Activated T-helper 2 cell treated with anti-CD3 and anti-CD28 coated beads, Interferon-gamma antibody, Interleukin-2, Interleukin-4, amounts not matched to agents 10 μg/mL and 5 μg/mL and 100 μg/mL, durations not matched to agents 14 hours and 24 hours and 36 hours (primary cell): ENCODE results near the gene ARHGEF7. TPM values are rescaled to one million over a fixed set of nuclear protein-coding genes. Genes with fewer than 3 reads are reported as not detected.

Experiments used
- DNase-seq: peaks from one replicate; pipeline ENCODE4 v3.0.0; 2021; ENCODE audit warnings: low spot score
- H3K27ac Mint-ChIP-seq: one replicate; pipeline ENCODE4 v1.8.0; 2021; ENCODE audit warnings: mixed read lengths
- H3K27me3 Mint-ChIP-seq: one replicate; pipeline ENCODE4 v1.8.0; 2021; ENCODE audit warnings: low read depth, mixed read lengths
- H3K36me3 Mint-ChIP-seq: one replicate; pipeline ENCODE4 v1.8.0; 2021; ENCODE audit warnings: low read depth, mixed read lengths
- H3K4me1 Mint-ChIP-seq: one replicate; pipeline ENCODE4 v1.8.0; 2021; ENCODE audit warnings: low read depth, mixed read lengths
- H3K4me3 Mint-ChIP-seq: one replicate; pipeline ENCODE4 v1.8.0; 2021; ENCODE audit warnings: low read depth, mild to moderate bottlenecking, moderate library complexity, mixed read lengths
- H3K9me3 Mint-ChIP-seq: one replicate; pipeline ENCODE4 v1.8.0; 2021; ENCODE audit warnings: mixed read lengths
- intact Hi-C: fragments of 100-400 bp; cut with micrococcal nuclease; formaldehyde crosslinking; loops from one replicate; pipeline ENCODE4 v1.15.1; 2023
- total RNA-seq: library from RNA; stranded (reverse); gene quantifications from 2 replicates; pipeline ENCODE4 v1.2.3, GENCODE V29; 2022

ARHGEF7 gene
- total RNA-seq, 1 donor from 2014 or later = 76.0 TPM

GRCh38 chr13:111326621-111326965 lies 211.5 kb downstream of the ARHGEF7 start:
- H3K27ac Mint-ChIP-seq = no peak overlapping the region
- H3K4me3 Mint-ChIP-seq = no peak overlapping the region
- DNase-seq = no peak
- peaks cover 2% of the 10 kb centered on the region for H3K4me1 Mint-ChIP-seq
- H3K9me3 Mint-ChIP-seq = no peaks in the 10 kb centered on the region
- intact Hi-C loops = no loop called here
- H3K27me3 Mint-ChIP-seq = no peaks in the 10 kb centered on the region
- H3K36me3 Mint-ChIP-seq = no peaks in the 10 kb centered on the region

GRCh38 chr13:111326981-111327642 lies 212.0 kb downstream of the ARHGEF7 start:
- Mint-ChIP-seq H3K27ac (no peak overlapping the region), H3K36me3 (no peaks in the 10 kb centered on the region), H3K9me3 (no peaks in the 10 kb centered on the region), H3K4me1 (peaks cover 2% of the 10 kb centered on the region), H3K4me3 (no peak overlapping the region), H3K27me3 (no peaks in the 10 kb centered on the region)
- intact Hi-C loops = no loop called here
- no peak for DNase-seq

DNA sequence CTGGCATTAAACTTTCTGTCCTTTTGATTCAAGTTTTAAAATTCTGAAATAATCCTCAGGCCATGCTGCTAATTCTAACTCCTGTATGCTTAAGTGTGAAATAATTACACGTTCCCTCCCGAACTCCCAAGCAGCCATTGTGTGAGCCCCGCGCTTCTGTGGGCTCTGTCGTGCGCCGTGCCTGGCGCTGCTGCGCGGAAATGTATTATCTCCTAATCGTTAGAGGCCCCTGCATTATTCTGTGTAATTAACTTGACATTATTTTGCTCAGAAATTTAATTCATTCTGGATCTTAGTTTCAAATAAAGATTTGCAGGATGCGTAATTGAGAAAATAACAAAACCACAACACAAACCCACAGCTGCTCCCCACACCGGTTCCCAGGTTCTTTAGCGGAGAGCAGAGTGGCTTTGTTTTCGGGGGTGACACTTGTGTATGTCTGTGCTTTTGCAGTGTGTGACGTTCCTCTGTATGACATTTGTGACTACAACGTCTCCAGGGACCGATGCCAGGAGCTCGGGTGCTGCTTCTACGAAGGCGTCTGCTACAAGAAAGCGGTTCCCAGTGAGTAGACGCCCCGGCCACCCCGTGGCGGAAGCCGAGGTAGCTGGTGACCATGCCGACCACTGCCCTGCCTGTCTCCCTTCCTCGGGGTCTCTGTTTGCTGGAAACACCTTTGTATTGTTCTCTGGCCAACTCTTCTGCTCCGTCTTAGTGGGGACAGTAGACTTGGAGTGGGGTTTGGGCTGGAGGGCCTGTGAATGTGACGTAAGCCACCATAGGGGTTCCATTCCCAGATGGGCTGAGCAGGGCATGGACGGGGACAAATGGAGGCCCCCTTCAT lies 212.8 kb downstream of the ARHGEF7 start:
- no peaks in the 10 kb centered on the region for H3K36me3 Mint-ChIP-seq
- H3K9me3 Mint-ChIP-seq = no peaks in the 10 kb centered on the region
- DNase-seq = no peak
- intact Hi-C loops = no loop called here
- H3K4me1 Mint-ChIP-seq = peaks cover 2% of the 10 kb centered on the region
- H3K27me3 Mint-ChIP-seq = peaks cover 2% of the 10 kb centered on the region
- no peak overlapping the region for H3K27ac Mint-ChIP-seq
- H3K4me3 Mint-ChIP-seq = no peak overlapping the region

DNA sequence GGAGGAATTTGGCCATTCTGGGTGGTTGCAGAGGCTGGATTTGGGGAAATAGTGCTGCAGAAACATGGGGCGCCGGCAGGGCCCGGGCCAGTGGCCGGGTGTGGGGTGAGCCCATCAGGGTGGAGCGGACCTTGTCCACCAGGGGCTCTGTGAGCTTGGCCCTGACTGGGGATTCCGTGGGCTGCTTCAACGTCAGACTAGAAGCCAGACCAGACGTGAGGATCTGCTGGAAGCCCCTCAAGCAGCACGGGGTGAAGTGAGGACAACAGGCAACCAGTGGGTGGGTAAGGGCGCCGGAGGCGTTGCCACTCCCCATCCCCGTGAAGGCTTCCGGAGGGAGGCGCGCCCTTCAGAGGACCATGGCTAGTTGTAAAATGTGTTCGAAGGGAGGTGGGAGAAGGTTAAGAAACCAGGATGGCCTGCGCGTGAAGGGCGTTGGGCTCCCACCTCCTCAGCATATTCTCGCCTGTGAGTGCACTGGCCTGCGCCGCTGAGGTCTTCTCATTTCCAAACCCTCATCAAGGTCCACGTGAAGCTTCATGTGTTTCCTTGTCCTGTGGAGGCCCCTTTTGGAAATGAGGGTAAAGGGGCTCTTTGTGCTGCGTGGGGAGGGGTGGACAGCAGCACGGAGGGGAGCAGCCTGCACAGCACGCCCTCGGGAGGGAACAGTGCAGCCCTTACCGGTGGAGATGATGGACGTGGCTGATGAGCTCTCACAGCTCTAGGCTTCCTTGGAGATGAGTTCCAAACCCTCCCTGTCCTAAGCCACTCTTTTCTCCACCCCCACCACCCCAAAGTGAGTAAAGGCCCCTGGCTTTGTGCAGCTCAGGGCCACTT lies 213.7 kb downstream of the ARHGEF7 start:
- Mint-ChIP-seq H3K4me1 (peaks cover 2% of the 10 kb centered on the region), H3K36me3 (no peaks in the 10 kb centered on the region), H3K4me3 (no peak overlapping the region), H3K9me3 (no peaks in the 10 kb centered on the region), H3K27ac (no peak overlapping the region), H3K27me3 (peaks cover 5% of the 10 kb centered on the region)
- DNase-seq = no peak
- intact Hi-C loops = no loop called here

DNA sequence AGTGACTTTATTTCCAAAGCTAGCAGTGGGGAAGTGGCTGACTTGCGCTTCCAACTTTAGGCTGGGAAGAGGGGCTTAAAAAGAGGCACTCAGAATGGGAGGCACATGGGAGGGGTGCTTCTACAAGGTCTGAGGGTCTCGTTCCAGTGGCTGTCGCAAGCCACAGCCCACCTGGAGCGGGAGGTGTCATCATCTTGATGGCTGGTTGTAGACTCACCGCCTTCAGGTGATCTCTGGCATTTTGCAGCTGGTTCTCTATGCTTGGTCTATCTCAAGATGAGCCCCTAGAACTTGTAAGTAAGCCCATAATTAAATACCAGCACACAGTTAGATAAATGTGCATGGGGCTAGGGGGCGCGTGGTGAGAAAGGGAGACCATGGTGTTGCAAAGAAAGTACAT lies 214.5 kb downstream of the ARHGEF7 start:
- DNase-seq = no peak
- intact Hi-C loops = no loop called here
- Mint-ChIP-seq H3K4me1 (no peaks in the 10 kb centered on the region), H3K9me3 (no peaks in the 10 kb centered on the region), H3K27ac (no peak overlapping the region), H3K36me3 (no peaks in the 10 kb centered on the region), H3K27me3 (peaks cover 5% of the 10 kb centered on the region), H3K4me3 (no peak overlapping the region)

DNA sequence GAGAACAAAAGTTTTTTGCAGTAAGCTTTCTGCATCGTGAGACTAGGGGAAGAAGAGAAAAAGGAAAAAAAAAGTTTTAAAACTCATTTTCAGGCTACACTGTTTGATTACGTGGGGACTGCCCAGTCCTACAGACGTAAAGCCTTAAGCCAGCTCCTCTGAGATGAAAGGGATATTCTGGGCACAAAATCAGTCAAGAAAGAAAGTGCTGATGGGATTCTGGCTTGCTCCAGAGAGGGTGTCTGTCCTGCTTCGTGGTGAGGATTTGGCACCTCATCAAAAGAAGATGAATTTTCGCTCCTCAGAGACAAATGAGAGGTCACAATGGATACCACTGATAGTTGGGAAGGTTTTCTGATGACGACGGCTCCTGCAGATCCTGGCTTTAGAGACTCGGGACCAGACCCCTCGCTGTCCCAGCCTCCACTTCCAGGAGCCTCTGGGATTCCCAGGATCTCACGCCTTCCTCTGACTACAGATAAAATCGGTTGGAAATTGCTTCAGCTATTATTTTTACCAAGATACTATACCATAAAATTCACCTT lies 215.0 kb downstream of the ARHGEF7 start:
- H3K27me3 Mint-ChIP-seq = peaks cover 5% of the 10 kb centered on the region
- no peak overlapping the region for H3K4me3 Mint-ChIP-seq
- H3K27ac Mint-ChIP-seq = no peak overlapping the region
- no peaks in the 10 kb centered on the region for H3K4me1 Mint-ChIP-seq
- no peaks in the 10 kb centered on the region for H3K36me3 Mint-ChIP-seq
- no peaks in the 10 kb centered on the region for H3K9me3 Mint-ChIP-seq
- intact Hi-C loops = no loop called here
- DNase-seq = no peak

- intact Hi-C loops = no loop called here
- no peak for DNase-seq
- Mint-ChIP-seq H3K36me3 (no peaks in the 10 kb centered on the region), H3K4me3 (no peak overlapping the region), H3K27ac (no peak overlapping the region), H3K4me1 (no peaks in the 10 kb centered on the region), H3K9me3 (peaks cover 3% of the 10 kb centered on the region), H3K27me3 (peaks cover 5% of the 10 kb centered on the region)
Measured at GRCh38 chr13:111335298-111335697, 220.2 kb downstream of the ARHGEF7 start.

DNA sequence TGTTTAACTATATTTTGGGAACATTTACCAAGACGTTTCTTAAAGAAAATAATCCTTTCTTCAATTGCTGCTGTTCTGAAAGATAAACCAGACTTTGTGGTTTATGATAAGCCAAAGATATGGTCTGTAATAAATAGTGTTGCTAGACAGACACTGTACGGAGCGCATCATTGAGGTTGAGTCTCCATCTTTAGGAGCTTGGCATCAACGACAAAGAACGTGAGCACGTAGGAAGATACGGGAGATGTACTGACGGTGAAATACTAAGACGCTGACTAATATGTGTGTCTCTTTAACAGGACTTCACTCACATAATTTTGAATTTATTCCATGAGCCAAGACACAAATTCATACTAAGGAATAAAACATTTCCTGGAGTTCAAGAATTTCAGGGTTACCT lies 221.6 kb downstream of the ARHGEF7 start:
- peaks cover 5% of the 10 kb centered on the region for H3K27me3 Mint-ChIP-seq
- intact Hi-C loops = no loop called here
- no peak overlapping the region for H3K27ac Mint-ChIP-seq
- no peaks in the 10 kb centered on the region for H3K4me1 Mint-ChIP-seq
- no peak for DNase-seq
- no peaks in the 10 kb centered on the region for H3K36me3 Mint-ChIP-seq
- peaks cover 3% of the 10 kb centered on the region for H3K9me3 Mint-ChIP-seq
- H3K4me3 Mint-ChIP-seq = no peak overlapping the region

DNA sequence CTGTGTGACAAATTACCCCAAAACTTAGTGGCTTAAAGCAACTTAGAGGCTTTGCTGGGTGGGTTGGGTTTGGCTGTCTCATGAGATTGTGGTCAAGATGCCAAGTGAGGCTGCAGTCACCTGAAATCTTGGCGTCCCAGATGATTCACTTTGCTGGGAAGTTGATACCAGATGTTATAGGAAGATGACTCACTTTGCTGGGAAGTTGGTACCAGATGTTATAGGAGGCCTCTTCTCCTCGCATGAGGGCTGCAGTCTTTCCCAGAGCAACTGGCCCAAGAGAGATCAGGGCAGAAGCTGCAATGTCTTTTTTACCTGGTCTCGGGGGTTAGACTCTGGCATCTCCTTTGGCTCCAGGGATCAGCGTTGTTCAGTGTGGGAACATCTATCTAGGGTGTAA lies 222.1 kb downstream of the ARHGEF7 start:
- Mint-ChIP-seq H3K4me3 (no peak overlapping the region), H3K27me3 (peaks cover 5% of the 10 kb centered on the region), H3K27ac (no peak overlapping the region), H3K36me3 (no peaks in the 10 kb centered on the region), H3K9me3 (peaks cover 3% of the 10 kb centered on the region), H3K4me1 (no peaks in the 10 kb centered on the region)
- DNase-seq = peak; percentile 3
- intact Hi-C loops = no loop called here

DNA sequence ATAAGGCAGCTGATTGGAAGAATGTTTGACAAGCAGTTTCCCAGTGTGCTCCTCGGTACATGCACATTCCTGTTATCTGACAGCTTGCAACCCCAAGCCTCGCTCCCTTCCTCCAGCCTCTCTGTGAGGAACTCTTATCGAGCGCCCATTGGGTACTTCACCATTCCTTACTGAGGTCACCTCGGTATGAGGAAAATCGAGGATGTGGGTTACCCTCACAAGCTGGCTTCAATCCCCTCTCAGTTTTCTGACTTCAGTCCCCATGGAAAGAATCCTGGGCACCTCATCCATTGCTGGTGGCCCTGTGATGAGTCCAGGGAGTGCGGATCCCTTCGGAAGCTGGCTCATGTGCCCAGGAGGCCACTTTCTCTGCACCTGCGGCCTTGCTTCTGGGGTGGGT lies 222.6 kb downstream of the ARHGEF7 start:
- no peak overlapping the region for H3K27ac Mint-ChIP-seq
- H3K4me3 Mint-ChIP-seq = no peak overlapping the region
- peak; percentile 4 for DNase-seq
- H3K4me1 Mint-ChIP-seq = no peaks in the 10 kb centered on the region
- peaks cover 3% of the 10 kb centered on the region for H3K27me3 Mint-ChIP-seq
- intact Hi-C loops = no loop called here
- no peaks in the 10 kb centered on the region for H3K36me3 Mint-ChIP-seq
- H3K9me3 Mint-ChIP-seq = peaks cover 3% of the 10 kb centered on the region

DNA sequence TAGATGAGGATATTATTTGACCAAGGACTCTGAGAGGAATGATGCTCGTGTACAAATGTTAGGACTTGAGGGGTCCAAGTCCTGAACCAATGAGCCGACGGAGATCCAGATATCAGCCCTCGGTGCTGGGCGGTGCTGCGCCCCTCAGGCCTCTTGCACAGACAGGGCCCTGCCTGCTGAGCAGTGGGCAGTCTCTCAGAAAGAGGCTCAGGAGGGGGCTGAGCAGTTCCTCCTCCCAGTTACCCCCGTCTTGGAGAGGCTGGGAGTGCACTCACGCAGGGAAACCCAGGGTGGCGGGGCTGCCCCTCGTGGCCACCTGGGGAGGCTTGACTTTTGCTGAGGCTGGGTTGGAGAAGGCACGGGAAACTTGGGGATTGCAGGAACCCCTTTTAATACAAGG lies 223.7 kb downstream of the ARHGEF7 start:
- Mint-ChIP-seq H3K4me3 (no peak overlapping the region), H3K36me3 (no peaks in the 10 kb centered on the region), H3K27me3 (no peaks in the 10 kb centered on the region), H3K27ac (no peak overlapping the region), H3K9me3 (peaks cover 3% of the 10 kb centered on the region), H3K4me1 (no peaks in the 10 kb centered on the region)
- intact Hi-C loops = no loop called here
- DNase-seq = peak; percentile 6

DNA sequence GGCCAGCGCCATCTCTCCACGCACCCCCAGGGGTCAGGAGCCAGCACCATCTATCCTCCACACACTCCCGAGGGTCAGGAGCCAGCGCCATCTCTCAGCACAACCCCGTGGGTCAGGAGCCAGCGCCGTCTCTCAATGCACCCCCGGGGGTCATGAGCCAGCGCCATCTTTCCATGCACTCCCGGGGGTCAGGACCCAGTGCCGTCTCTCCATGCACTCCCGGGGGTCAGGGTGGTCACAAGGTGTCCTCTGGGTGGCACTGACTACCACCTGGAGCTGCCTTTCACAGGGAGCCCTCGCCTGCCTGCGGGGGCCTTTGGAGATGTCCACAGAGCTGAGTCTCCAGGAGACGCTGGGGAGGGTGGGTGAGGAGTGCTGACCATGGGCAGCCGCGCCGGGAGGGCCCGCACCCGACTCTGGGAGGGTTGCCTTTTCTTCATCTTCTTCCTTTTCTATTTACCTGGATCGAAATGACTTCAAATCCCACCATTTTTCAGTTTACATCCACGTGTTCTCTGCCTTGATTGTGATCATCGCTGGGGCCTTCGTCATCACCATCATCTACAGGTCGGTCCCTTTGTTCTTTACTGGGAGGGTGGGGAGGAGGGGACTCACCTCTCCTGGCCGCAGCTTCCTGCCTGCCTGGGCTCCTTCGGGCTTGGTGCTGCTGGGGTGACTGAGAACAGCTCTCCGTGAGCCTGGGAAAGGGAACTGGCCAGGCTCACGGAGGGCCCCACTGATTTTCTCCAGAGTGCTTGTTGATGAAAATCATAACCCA lies 224.4 kb downstream of the ARHGEF7 start:
- intact Hi-C loops = no loop called here
- H3K27me3 Mint-ChIP-seq = no peaks in the 10 kb centered on the region
- peak; percentile 4 for DNase-seq
- H3K36me3 Mint-ChIP-seq = no peaks in the 10 kb centered on the region
- H3K4me1 Mint-ChIP-seq = no peaks in the 10 kb centered on the region
- peaks cover 3% of the 10 kb centered on the region for H3K9me3 Mint-ChIP-seq
- H3K4me3 Mint-ChIP-seq = no peak overlapping the region
- H3K27ac Mint-ChIP-seq = no peak overlapping the region
